Measurements from ENCODE around the gene MED15. TPM values are rescaled to one million over a fixed set of nuclear protein-coding genes. Genes with fewer than 3 reads are reported as not detected.
A peak's percentile ranks its signal among the peaks of the same experiment; 100 is the strongest.

Gene MED15
- total and polyA plus RNA-seq, 10 donors, result 32.2 to 162 (median 89.7) TPM

GRCh38 chr22:20566420-20567260 is 59.2 kb downstream of the MED15 start:
- Histone ChIP-seq H3K27me3 (replicated peaks in 1 of 7) (no peaks in the 10 kb centered on the region), H3K4me1 (peaks cover 44 to 87% (median 74%) of the 10 kb centered on the region in 6 donors), H3K4me3 (peak overlapping the region in 3 of 8 donors; percentile 2 to 45 (median 10)), H3K36me3 (peaks cover 3 to 95% (median 68%) of the 10 kb centered on the region in 6 donors), H3K9me3 (no peaks in the 10 kb centered on the region), H3K27ac (peak overlapping the region in 5 of 8 donors; percentile 66 to 83 (median 71))
- TF ChIP-seq, protein P1, sequence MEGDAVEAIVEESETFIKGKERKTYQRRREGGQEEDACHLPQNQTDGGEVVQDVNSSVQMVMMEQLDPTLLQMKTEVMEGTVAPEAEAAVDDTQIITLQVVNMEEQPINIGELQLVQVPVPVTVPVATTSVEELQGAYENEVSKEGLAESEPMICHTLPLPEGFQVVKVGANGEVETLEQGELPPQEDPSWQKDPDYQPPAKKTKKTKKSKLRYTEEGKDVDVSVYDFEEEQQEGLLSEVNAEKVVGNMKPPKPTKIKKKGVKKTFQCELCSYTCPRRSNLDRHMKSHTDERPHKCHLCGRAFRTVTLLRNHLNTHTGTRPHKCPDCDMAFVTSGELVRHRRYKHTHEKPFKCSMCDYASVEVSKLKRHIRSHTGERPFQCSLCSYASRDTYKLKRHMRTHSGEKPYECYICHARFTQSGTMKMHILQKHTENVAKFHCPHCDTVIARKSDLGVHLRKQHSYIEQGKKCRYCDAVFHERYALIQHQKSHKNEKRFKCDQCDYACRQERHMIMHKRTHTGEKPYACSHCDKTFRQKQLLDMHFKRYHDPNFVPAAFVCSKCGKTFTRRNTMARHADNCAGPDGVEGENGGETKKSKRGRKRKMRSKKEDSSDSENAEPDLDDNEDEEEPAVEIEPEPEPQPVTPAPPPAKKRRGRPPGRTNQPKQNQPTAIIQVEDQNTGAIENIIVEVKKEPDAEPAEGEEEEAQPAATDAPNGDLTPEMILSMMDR (IDR thresholded peaks at IDR 0.05 in 8 of 11, conservative IDR thresholded peaks at IDR 0.05 in 3 of 11), result no peak
- TF ChIP-seq POLR2AphosphoS5 (IDR thresholded peaks at IDR 0.05), result peak in 2 of 3 donors; percentile 39 to 41
- DNase-seq, result peak; percentile 79
- intact Hi-C loops (cut with DNase I; ENCODE audit: low total_unique reads), result loop anchor here (10.0 kb wide), 1 partner anchor 52 kb away; no protein-coding TSS in a partner anchor
- WGBS, 5 donors, result 69 to 83% (median 77%) methylated on average over 7 to 14 of the region's 14 CpGs

DNA sequence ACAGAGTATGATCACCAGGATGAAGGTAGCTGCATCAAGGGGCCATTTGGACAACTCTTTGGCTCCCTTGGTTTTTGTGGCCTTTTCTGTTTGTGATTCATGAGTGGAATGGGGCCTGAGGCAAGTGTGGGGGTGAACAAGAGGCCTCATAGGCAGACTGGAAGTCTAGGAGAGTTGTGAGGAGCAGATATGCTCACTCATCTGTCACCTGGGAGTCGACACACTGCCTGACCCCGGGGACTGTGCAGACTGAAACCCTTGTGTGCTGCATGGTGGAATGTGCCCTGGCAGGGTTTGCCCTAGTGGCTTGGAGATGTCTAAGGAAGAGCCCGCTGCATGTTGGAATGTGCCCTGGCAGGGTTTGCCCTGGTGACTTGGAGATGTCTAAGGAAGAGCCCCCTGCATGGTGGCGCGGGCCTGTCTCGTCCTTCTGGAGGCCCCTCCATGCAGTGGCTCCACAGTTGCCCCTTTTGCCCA is 60.0 kb downstream of the MED15 start:
- Histone ChIP-seq H3K36me3 (peaks cover 3 to 95% (median 71%) of the 10 kb centered on the region in 6 donors), H3K9me3 (no peaks in the 10 kb centered on the region), H3K4me1 (peaks cover 44 to 94% (median 77%) of the 10 kb centered on the region in 6 donors), H3K27ac (peak overlapping the region in 5 of 8 donors; percentile 66 to 83 (median 71)), H3K27me3 (replicated peaks in 1 of 7) (no peaks in the 10 kb centered on the region), H3K4me3 (no peak overlapping the region)
- intact Hi-C loops (cut with DNase I; ENCODE audit: low total_unique reads), result loop anchor here (10.0 kb wide), 1 partner anchor 53 kb away; no protein-coding TSS in a partner anchor
- DNase-seq, result peak; percentile 32
- TF ChIP-seq POLR2AphosphoS5 (IDR thresholded peaks at IDR 0.05), result no peak
- no peak for TF ChIP-seq POLR2A (IDR thresholded peaks at IDR 0.05)
- TF ChIP-seq, protein P1 (IDR thresholded peaks at IDR 0.05 in 8 of 11, conservative IDR thresholded peaks at IDR 0.05 in 3 of 11), result no peak
- WGBS, 5 donors, result 85 to 94% (median 92%) methylated on average over 5 to 6 of the region's 6 CpGs

- TF ChIP-seq POLR2AphosphoS5 (IDR thresholded peaks at IDR 0.05) (no peak), POLR2A (IDR thresholded peaks at IDR 0.05) (no peak)
- TF ChIP-seq, protein P1 (IDR thresholded peaks at IDR 0.05 in 8 of 11, conservative IDR thresholded peaks at IDR 0.05 in 3 of 11), result no peak
- H3K36me3 ChIP-seq, result peaks cover 3 to 95% (median 74%) of the 10 kb centered on the region in 6 donors
- H3K4me3 ChIP-seq, result no peak overlapping the region
- H3K4me1 ChIP-seq, result peaks cover 44 to 94% (median 77%) of the 10 kb centered on the region in 6 donors
- intact Hi-C loops (cut with DNase I; ENCODE audit: low total_unique reads), result loop anchor here (10.0 kb wide), 1 partner anchor 53 kb away; no protein-coding TSS in a partner anchor
- H3K27me3 ChIP-seq (replicated peaks in 1 of 7), result no peaks in the 10 kb centered on the region
- H3K9me3 ChIP-seq, result no peaks in the 10 kb centered on the region
- peak overlapping the region in 5 of 8 donors; percentile 66 to 83 (median 71) for H3K27ac ChIP-seq
- WGBS, 5 donors, result 74 to 85% (median 81%) methylated on average over 5 of the region's 5 CpGs
- DNase-seq, result peak; percentile 53
These were observed 60.6 kb downstream of the MED15 start for GRCh38 chr22:20567993-20568417.
